ENCODE results near the gene FASTK.

The FASTK gene

GRCh38 chr7:151063212-151063561 lies 17.4 kb downstream of the FASTK start:
- no peak for DNase-seq (ENCODE audit: low read depth)

DNA sequence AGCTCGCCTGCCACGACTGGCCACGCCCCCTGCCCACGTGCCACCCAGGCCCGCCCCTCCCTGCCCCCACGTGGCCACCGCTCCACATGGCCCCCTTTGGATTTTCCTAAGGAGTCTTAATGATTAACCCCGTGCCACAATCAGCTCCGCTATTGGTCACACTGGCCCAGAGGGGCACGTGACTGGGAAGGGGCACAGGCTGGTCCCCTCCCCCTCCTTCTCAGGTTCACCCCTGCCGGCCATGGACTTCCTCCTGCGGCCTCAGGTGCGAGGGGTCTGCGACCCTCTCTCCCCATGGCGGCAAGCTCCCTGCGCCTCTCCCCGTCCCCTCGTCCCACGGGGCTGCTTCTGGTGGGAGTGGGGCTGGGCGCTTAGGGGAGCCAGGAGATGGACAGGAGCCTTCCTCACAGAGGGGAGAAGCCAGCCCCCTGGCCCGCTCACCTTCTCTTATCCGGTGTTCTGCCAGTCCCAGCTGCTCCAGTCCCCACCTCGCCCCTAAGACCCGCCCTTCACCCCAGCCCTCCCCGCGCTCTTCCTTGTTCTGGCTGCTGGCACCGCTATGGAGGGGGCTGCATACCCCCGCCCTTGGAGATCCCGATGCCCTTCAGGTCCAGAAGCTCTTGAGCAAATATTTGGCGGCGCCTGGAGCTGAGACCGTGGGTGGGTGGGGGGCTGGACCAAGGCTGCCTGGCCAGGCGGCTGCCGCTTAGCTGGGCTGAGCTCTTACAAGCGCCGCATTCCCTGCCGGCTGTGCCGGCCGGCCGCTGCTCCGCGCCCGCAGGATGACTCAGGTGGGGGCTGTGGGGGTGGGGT lies 18.0 kb downstream of the FASTK start:
- no peak for DNase-seq (ENCODE audit: low read depth)

GRCh38 chr7:151062111-151062398 lies 18.6 kb downstream of the FASTK start:
- DNase-seq (ENCODE audit: low read depth), result no peak

GRCh38 chr7:151061213-151062110 lies 19.1 kb downstream of the FASTK start:
- DNase-seq (ENCODE audit: low read depth), result no peak

GRCh38 chr7:151060416-151061212 lies 20.0 kb downstream of the FASTK start:
- no peak for DNase-seq (ENCODE audit: low read depth)

- no peak for DNase-seq (ENCODE audit: low read depth)
Measured at GRCh38 chr7:151060113-151060415, 20.5 kb downstream of the FASTK start.

DNA sequence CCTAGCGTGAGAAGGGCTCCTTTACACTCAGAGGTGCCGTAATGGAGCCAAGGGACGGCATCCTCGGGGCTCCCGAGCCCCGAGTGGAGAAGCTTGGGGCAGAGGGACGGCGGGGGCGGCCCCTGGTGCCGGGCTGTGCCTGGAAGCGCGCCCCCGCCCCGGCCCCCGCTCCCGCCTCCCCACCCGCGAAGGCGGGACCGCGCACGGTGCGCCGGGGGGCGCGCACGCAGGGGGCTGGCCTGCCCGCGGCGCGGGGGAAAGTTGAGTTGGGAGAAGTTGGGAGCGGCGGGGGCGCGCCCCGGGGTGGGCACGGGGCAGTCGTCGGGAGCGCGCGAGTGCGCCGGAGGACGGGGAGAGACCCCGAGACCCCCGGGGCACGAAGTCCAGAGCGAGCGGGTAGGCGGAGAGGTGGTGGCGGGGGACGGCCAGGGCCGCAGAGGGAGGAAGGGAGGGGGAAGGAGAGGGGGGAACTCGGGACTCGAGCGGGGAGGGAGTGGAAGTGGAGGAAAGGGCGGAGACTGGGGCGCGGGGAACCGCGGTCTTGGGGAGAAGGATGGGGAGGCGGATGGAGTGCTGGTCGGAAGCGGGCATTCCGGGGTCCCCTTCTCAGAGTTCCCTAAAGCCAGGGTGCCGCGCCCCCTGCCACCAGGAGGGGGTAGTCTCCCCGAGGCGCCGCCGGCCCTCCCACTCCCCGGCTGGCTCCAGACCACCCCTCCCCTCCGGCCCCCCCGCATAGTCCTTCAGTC lies 21.1 kb downstream of the FASTK start, which contains the start of gene SLC4A2:
SLC4A2 (plus strand) TSS at position 223 of the 746 bp plus-strand sequence. CDS start 2,399 bp downstream, outside the sequence.
- DNase-seq (ENCODE audit: low read depth), result peak; percentile 54

DNA sequence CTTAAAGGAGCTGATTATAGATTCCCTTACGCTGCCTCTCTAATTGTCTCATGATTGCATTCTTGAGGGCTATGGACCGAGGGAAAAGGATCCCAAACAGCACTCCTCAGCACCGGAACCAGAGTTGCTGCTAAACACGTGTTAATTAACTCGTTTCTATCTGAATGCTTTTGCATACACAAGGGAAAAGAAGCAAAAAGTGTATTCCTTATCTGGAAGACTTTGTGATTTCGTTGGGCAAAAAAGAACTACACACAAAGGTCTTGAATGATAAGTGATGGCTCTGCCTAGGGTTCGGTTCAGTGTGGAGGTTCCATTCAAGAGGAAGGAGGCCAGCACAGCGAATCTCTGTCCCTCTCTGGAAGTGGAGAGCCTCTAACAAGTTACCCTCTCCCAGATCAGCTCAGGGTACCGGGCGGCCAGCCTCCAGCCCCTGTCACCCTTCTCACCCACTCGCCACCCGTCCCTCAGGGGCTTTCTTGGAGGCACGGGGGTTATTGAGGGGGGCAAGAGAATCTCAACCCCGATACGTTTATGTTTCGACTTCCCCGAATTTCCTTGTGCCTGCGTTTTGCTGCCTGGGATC lies 21.7 kb downstream of the FASTK start:
- no peak for DNase-seq (ENCODE audit: low read depth)

DNA sequence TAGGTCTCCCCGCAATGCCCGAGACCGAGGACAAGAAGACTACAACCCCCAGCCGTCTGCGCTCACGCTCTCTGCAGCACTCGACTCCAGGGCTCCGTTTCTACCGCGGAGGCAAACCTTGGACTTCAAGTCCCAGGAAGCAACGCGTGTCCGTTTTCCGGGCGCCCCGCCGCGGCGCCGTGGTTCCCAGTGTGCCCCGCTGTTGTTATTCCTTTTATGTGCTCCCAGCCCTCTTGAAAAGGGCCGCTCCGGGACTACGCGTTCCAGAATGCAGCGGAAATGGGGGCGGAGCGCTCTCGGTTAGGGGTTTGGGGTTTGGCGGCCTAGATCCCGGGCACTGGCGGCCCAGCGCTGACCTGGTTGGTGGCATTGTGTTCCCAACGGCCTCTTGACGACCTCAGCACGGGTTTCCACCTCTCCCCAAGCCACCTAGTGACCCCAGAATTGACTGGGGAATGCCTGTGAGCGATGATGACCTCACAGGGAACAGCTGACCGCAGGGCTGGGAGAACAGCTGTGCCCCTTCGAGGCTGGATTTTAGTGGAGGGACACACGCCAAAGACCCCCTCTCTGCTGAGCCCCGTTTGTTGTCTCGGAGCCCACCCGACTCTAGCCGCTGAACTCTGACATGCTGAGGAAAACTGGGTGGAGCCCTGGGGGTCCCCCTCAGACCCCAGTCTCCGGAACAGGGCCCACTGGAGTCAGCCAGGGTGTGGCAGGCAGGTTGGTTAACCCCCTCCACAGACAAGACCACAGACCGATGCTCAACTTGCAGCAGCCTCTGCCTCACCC lies 22.4 kb downstream of the FASTK start:
- peak; percentile 93 for DNase-seq (ENCODE audit: low read depth)

GRCh38 chr7:151057506-151057988 lies 23.1 kb downstream of the FASTK start, which contains the start of gene CDK5:
TSS of gene CDK5 (minus strand) at chr7:151057897. CDS start at chr7:151057848, 49 bp downstream.
- DNase-seq (ENCODE audit: low read depth), result no peak

DNA sequence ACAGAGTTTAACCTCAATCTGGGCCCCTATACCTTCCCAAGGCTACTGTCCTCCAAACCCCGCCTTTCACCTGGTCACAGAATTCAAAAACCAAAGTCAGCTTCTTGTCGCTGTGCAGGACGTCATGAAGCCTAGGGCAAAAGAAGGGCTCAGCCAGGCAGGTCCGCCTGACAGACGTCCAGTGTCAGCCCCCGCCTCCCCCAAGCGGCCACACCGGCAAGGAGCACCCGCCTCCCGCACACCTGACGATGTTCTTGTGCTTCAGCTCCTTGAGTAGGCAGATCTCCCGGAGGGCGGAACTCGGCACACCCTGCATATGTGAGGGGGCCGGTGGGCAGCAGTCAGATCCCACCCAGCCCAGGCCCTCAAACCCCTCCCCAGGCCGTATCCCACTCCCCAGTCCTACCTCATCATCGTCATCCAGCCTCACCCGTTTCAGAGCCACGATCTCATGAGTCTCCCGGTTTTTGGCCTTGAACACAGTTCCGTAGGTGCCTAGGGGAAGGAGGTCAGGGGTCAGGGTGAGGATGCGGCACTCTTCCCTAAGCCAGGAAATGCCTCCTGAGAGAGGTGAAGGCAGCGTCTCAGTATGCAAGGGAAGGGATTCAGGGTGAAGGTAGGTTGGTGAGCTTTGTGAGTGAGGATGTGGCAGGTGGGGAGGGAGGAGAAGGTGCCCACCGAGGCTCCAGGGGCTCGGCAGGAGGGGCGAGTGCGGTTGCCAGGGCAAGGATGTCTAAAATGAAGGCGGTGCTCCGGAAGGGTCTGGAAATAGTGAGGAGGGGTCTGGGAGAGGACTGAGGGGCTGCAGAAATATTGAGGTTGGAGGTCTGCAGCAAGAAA lies 23.7 kb downstream of the FASTK start:
- no peak for DNase-seq (ENCODE audit: low read depth)

DNA sequence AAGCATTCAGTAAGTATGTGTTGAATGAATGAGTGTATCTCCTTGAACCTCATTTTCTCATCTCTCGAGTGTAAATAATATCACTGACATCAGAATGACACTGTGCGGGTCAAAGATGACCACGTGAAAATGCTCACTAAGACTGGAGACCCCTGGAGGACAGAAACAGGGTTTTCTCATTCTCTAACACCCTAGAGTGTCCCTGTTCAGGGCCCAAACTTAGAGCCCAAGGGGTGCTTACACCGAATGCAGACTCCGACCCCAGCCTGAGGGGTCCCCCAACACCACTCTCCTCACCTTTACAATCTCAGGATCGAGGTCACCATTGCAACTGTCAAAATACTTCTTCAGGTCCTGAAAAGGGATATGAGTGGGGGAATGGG lies 24.3 kb downstream of the FASTK start:
- no peak for DNase-seq (ENCODE audit: low read depth)

GRCh38 chr7:151053751-151054150 lies 26.9 kb downstream of the FASTK start:
- DNase-seq (ENCODE audit: low read depth), result no peak

- no peak for DNase-seq (ENCODE audit: low read depth)
Measured at GRCh38 chr7:151053096-151053495, 27.5 kb downstream of the FASTK start.

- DNase-seq (ENCODE audit: low read depth), result no peak
Measured at GRCh38 chr7:151051108-151051507, 29.5 kb downstream of the FASTK start.

DNA sequence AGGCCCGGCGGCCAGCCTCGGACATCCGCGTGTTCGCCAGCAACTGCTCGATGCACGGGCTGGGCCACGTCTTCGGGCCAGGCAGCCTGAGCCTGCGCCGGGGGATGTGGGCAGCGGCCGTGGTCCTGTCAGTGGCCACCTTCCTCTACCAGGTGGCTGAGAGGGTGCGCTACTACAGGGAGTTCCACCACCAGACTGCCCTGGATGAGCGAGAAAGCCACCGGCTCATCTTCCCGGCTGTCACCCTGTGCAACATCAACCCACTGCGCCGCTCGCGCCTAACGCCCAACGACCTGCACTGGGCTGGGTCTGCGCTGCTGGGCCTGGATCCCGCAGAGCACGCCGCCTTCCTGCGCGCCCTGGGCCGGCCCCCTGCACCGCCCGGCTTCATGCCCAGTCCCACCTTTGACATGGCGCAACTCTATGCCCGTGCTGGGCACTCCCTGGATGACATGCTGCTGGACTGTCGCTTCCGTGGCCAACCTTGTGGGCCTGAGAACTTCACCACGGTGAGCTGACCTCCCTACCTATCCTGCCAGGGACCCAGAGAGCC lies 31.6 kb downstream of the FASTK start:
- DNase-seq (ENCODE audit: low read depth), result no peak

GRCh38 chr7:151047976-151048815 lies 32.4 kb downstream of the FASTK start, which contains the start of gene ASIC3:
TSS of gene ASIC3 (plus strand) at chr7:151048531. CDS start at chr7:151048886, 355 bp downstream.
- no peak for DNase-seq (ENCODE audit: low read depth)
